Subcutaneous adipose tissue (tissue), 4 donors: Measurements from ENCODE around the gene ANAPC15. TPM values are rescaled to one million over a fixed set of nuclear protein-coding genes. Genes with fewer than 3 reads are reported as not detected.

ENCODE experiments used
- total RNA-seq, 4 donors: library from RNA; depleted of rRNA; stranded (reverse); fragments of >200 nt; gene quantifications; one replicate each; pipeline ENCODE4 v1.1.0, GENCODE V29; 2016
- TF ChIP-seq, protein P1 (sequence below): fragments of 450-650 bp; IDR thresholded peaks from one replicate; pipeline ENCODE4 v1.5.1; 2016; ENCODE audit warnings: low read depth, mild to moderate bottlenecking, control low read depth, antibody characterized with exemption, moderate library complexity

ANAPC15 gene
- total RNA-seq, 4 donors from 2014 or later: 17.3 to 28.6 (median 21.1) TPM

- TF ChIP-seq, protein P1, sequence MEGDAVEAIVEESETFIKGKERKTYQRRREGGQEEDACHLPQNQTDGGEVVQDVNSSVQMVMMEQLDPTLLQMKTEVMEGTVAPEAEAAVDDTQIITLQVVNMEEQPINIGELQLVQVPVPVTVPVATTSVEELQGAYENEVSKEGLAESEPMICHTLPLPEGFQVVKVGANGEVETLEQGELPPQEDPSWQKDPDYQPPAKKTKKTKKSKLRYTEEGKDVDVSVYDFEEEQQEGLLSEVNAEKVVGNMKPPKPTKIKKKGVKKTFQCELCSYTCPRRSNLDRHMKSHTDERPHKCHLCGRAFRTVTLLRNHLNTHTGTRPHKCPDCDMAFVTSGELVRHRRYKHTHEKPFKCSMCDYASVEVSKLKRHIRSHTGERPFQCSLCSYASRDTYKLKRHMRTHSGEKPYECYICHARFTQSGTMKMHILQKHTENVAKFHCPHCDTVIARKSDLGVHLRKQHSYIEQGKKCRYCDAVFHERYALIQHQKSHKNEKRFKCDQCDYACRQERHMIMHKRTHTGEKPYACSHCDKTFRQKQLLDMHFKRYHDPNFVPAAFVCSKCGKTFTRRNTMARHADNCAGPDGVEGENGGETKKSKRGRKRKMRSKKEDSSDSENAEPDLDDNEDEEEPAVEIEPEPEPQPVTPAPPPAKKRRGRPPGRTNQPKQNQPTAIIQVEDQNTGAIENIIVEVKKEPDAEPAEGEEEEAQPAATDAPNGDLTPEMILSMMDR: no peak
These were observed 974 bp downstream of the ANAPC15 start for GRCh38 chr11:72111300-72112142.

DNA sequence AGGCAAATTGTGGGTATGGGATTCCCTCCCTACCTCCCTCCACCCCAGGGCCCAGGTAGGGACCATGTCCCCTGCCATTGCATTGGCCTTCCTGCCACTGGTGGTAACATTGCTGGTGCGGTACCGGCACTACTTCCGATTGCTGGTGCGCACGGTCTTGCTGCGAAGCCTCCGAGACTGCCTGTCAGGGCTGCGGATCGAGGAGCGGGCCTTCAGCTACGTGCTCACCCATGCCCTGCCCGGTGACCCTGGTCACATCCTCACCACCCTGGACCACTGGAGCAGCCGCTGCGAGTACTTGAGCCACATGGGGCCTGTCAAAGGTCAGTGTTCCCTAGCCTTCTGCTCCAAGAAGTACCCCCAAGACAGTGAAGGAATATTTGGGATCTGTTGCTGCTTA lies 6.6 kb downstream of the ANAPC15 start, which contains the start of gene TOMT:
Gene TOMT (plus strand): TSS at position 37 of the 400 bp plus-strand sequence. CDS start 28 bp downstream, at position 65.
- TF ChIP-seq, protein P1: no peak

GRCh38 chr11:72103754-72104167 lies 8.7 kb downstream of the ANAPC15 start:
- TF ChIP-seq, protein P1: no peak

DNA sequence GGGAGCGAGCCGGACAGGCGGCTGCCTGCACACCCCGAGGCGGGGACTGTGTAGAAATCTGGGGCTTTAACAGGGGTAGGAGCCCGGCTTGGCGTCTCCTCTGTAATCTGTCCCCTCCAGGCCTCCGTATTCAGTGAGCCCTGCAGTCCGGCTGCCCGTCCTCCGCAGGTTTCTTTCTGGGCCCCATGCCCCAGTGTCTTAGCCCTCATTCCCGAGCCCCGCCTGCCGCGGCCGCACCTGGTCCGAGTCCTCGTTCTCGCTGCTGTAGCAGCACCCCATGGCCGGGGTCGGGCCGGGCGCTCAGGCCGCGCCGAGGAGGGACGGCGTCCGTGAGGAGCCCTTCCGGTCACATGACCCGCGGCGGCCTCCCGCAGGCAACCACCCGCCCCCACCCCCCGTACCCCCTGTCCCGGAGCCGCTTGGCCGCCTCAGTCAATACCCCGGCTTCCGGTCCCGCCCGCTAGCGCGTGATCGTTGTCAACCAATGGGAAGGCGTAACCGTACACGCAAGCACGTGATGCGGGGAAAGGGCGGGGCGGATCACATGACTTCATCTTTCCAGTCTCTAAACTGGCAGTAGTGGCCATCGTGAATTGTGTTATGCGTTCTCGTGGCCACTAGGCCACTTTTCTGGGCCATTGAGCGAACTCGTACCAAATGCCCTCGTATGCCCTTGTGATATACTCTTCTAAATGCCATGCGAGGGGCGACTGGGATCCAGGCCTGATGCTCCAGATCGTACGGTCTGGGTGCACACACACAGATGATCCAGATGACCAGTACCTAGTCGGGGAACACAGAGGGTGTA lies 9.3 kb downstream of the ANAPC15 start, which contains the start of gene LAMTOR1:
Gene LAMTOR1 (minus strand): TSS at position 352 of the 808 bp plus-strand sequence. CDS start 73 bp downstream, at position 279.
- TF ChIP-seq, protein P1: no peak

- TF ChIP-seq, protein P1: no peak
These were observed 9.9 kb downstream of the ANAPC15 start for GRCh38 chr11:72102631-72102945.

GRCh38 chr11:72102162-72102561 lies 10.3 kb downstream of the ANAPC15 start:
- TF ChIP-seq, protein P1: no peak

GRCh38 chr11:72100462-72100861 lies 12.0 kb downstream of the ANAPC15 start:
- TF ChIP-seq, protein P1: no peak
